OCI-LY7 (cell line): ENCODE data around the gene PYGL.

ENCODE experiments used
- CTCF ChIP-seq: fragments of 200-600 bp; sonication (generic); conservative IDR thresholded peaks from 2 replicates; pipeline ENCODE4 v1.5.1; 2014; ENCODE audit warnings: mild to moderate bottlenecking, antibody characterized with exemption, low read length, moderate library complexity, mixed read lengths
- EZH2phosphoT487 ChIP-seq: fragments of 200-600 bp; sonication (generic); IDR thresholded peaks from 2 replicates; pipeline ENCODE4 v1.6.1; 2018; ENCODE audit warnings: low read depth, borderline replicate concordance, mild to moderate bottlenecking, mixed run types, antibody characterized with exemption, low read length, moderate library complexity, mixed read lengths

- TF ChIP-seq CTCF (no peak), EZH2phosphoT487 (no peak)
Measured at GRCh38 chr14:50929506-50929905, 14.8 kb downstream of the PYGL start.
